Measurements from ENCODE around the gene SYNJ2. TPM values are rescaled to one million over a fixed set of nuclear protein-coding genes. Genes with fewer than 3 reads are reported as not detected.

Gene SYNJ2
- total and polyA plus RNA-seq, 2 of the 4 experiments (the other 2 are of a cell fraction), result 40.8 to 45.2 TPM

GRCh38 chr6:158043586-158044524 is 62.2 kb downstream of the SYNJ2 start:
- peak overlapping the region; percentile 98 for H2BK120ac ChIP-seq (ENCODE audit: low read depth, low read length)
- H3K36me3 ChIP-seq (ENCODE audit: control insufficient read depth, insufficient read depth, low read length), result peaks cover 29% of the 10 kb centered on the region
- TF ChIP-seq MAFK (IDR thresholded peaks at IDR 0.05; ENCODE audit: low read depth, low read length) (peak; percentile 42; the same call in 1 of the 2 replicates), CTCF (conservative IDR thresholded peaks at IDR 0.05; ENCODE audit: low read depth, low read length) (no peak)
- WGBS, 2 experiments (ENCODE audit: extremely low coverage in 2 of 2, insufficient read length in 1 of 2), result 91% methylated on average over 15 of the region's 31 CpGs; no CpG with 5 or more reads in 1 of the 2 experiments
- H2AFZ ChIP-seq (replicated peaks; ENCODE audit: low read length, poor library complexity), result no peak overlapping the region
- POLR2A ChIA-PET (ENCODE audit: unreplicated experiment), result no interaction called here
- H2AK5ac ChIP-seq (ENCODE audit: low read depth, low read length), result peak overlapping the region; percentile 99
- no peak overlapping the region for H3K4me3 ChIP-seq (ENCODE audit: insufficient read depth, low read depth, low read length)
- H4K91ac ChIP-seq (ENCODE audit: insufficient read depth, low read depth, low read length), result peak overlapping the region; percentile 99
- H3K79me1 ChIP-seq (ENCODE audit: low read depth in 1 of 2, low read length in 2 of 2), result peaks cover 43 to 90% of the 10 kb centered on the region in 2 experiments
- peak overlapping the region; percentile 20; the same call in 1 of the 2 replicates for H3K18ac ChIP-seq (ENCODE audit: low read depth, low read length)
- peaks cover 67% of the 10 kb centered on the region for H3K9me1 ChIP-seq (ENCODE audit: insufficient read depth, low read length)
- peak overlapping the region; percentile 17 for H2BK5ac ChIP-seq (ENCODE audit: low read depth, low read length, poor library complexity, severe bottlenecking)
- H3K9me3 ChIP-seq (ENCODE audit: control insufficient read depth, insufficient read depth, low read length), result no peaks in the 10 kb centered on the region
- peak overlapping the region; percentile 97 for H3K27ac ChIP-seq (ENCODE audit: insufficient read depth, low read length)
- peak overlapping the region; percentile 28 for H4K5ac ChIP-seq (ENCODE audit: low read depth, low read length)
- CTCF ChIA-PET, result no interaction called here
- peak overlapping the region; percentile 74 for H2BK20ac ChIP-seq (ENCODE audit: low read depth, low read length)
- peak overlapping the region; percentile 21 to 77; a peak in 3 of 4 replicates for H4K8ac ChIP-seq (ENCODE audit: low read depth in 2 of 2, low read length in 2 of 2)
- peaks cover 40% of the 10 kb centered on the region for H3K4me1 ChIP-seq (ENCODE audit: control insufficient read depth, insufficient read depth, low read length)
- dilution Hi-C loops (cut with HindIII; ENCODE audit: low sequenced_read_pairs, unreplicated experiment), result no loop called here
- no peak for DNase-seq
- peak overlapping the region; percentile 63 for H3K23ac ChIP-seq (ENCODE audit: low read depth, low read length)
- peak overlapping the region; percentile 59 for H2AK9ac ChIP-seq (replicated peaks; ENCODE audit: low read depth, low read length, poor library complexity)
- no TSS peak for BruUV-seq (replicated peaks)
- in situ Hi-C loops (cut with MboI; ENCODE audit: low sequenced_read_pairs), result no loop called here
- peak overlapping the region; percentile 89 for H3K14ac ChIP-seq (replicated peaks; ENCODE audit: low read depth, low read length)
- ATAC-seq (ENCODE audit: low read depth), result no peak
- no peaks in the 10 kb centered on the region for H4K20me1 ChIP-seq (ENCODE audit: insufficient read depth, low read length)
- H3K56ac ChIP-seq (ENCODE audit: extremely low read depth, insufficient read depth, low read length), result no peak overlapping the region
- H2BK15ac ChIP-seq (ENCODE audit: low read depth, low read length), result peak overlapping the region; percentile 66; the same call in 2 of the 3 replicates
- intact Hi-C loops (cut with micrococcal nuclease), result loop anchor here (5.0 kb wide), 1 partner anchor 62 kb away; the partner anchor contains the start of gene SYNJ2
- H3K4ac ChIP-seq (ENCODE audit: low read depth, low read length), result peak overlapping the region; percentile 99
- H3K27me3 ChIP-seq (ENCODE audit: control insufficient read depth, insufficient read depth, low read length), result no peaks in the 10 kb centered on the region
- H3K4me2 ChIP-seq (ENCODE audit: low read depth, low read length), result no peak overlapping the region
- no peak overlapping the region for H3K9ac ChIP-seq (ENCODE audit: low read depth, low read length)
